Astrocyte (in vitro differentiated cells and primary cell): Measurements from ENCODE around the gene RCOR3. TPM values are rescaled to one million over a fixed set of nuclear protein-coding genes. Genes with fewer than 3 reads are reported as not detected.
"Not testable (repeated sequence)": the region's sequence is repeated elsewhere in the genome, so short reads cannot be mapped to it uniquely, and the experiment has no call there.

Experiments used
- DNase-seq: peaks from one replicate; pipeline ENCODE4 v3.0.0-alpha.2; 2010; ENCODE audit warnings: low read depth
- FAIRE-seq: peaks from 2 replicates; lab custom pipeline; 2011; peaks lifted over from hg19 to GRCh38; lab: Jason Lieb, UNC
- H2AFZ ChIP-seq: 2 replicates; pipeline ENCODE4 v1.6.0; 2012; ENCODE audit warnings: low read depth, low read length, inconsistent platforms
- H3K27ac ChIP-seq: 2 replicates; pipeline ENCODE4 v1.5.1; 2011; ENCODE audit warnings: low read depth, low read length, inconsistent platforms
- H3K27me3 ChIP-seq: 2 replicates; pipeline ENCODE4 v1.6.0; 2011; ENCODE audit warnings: low read length, inconsistent platforms; ENCODE audit not compliant: insufficient read depth
- H3K36me3 ChIP-seq: 2 replicates; pipeline ENCODE4 v1.5.1; 2011; ENCODE audit warnings: low read length, inconsistent platforms; ENCODE audit not compliant: insufficient read depth
- H3K4me1 ChIP-seq: 2 replicates; pipeline ENCODE4 v1.5.1; 2011; ENCODE audit warnings: low read length, inconsistent platforms; ENCODE audit not compliant: insufficient read depth
- H3K4me2 ChIP-seq: 2 replicates; pipeline ENCODE4 v1.6.0; 2012; ENCODE audit warnings: low read length, inconsistent platforms
- H3K4me3 ChIP-seq: 2 replicates; pipeline ENCODE4 v1.5.1; 2011; ENCODE audit warnings: low read depth, mild to moderate bottlenecking, low read length, inconsistent platforms; ENCODE audit not compliant: insufficient read depth
- H3K79me2 ChIP-seq: 2 replicates; pipeline ENCODE4 v1.6.0; 2012; ENCODE audit warnings: mild to moderate bottlenecking, low read length, inconsistent platforms; ENCODE audit not compliant: insufficient read depth
- H3K9ac ChIP-seq: 2 replicates; pipeline ENCODE4 v1.6.0; 2012; ENCODE audit warnings: mild to moderate bottlenecking, low read length, inconsistent platforms
- H3K9me3 ChIP-seq: 2 replicates; pipeline ENCODE4 v1.5.1; 2012; ENCODE audit warnings: low read depth, mild to moderate bottlenecking, low read length, inconsistent platforms; ENCODE audit not compliant: insufficient read depth
- H4K20me1 ChIP-seq: 2 replicates; pipeline ENCODE4 v1.6.0; 2012; ENCODE audit warnings: low read length, inconsistent platforms; ENCODE audit not compliant: insufficient read depth
- H3K27ac Mint-ChIP-seq: one replicate; pipeline ENCODE4 v1.8.0; 2021; ENCODE audit warnings: mild to moderate bottlenecking, mixed read lengths; ENCODE audit not compliant: unreplicated experiment
- H3K27me3 Mint-ChIP-seq: one replicate; pipeline ENCODE4 v1.8.0; 2021; ENCODE audit warnings: low read depth, mixed read lengths; ENCODE audit not compliant: unreplicated experiment
- H3K36me3 Mint-ChIP-seq: one replicate; pipeline ENCODE4 v1.8.0; 2021; ENCODE audit warnings: low read depth, mixed read lengths; ENCODE audit not compliant: unreplicated experiment
- H3K4me1 Mint-ChIP-seq: one replicate; pipeline ENCODE4 v1.8.0; 2021; ENCODE audit warnings: low read depth, mixed read lengths; ENCODE audit not compliant: unreplicated experiment
- H3K4me3 Mint-ChIP-seq: one replicate; pipeline ENCODE4 v1.8.0; 2021; ENCODE audit warnings: mild to moderate bottlenecking, moderate library complexity, mixed read lengths; ENCODE audit not compliant: unreplicated experiment
- H3K9me3 Mint-ChIP-seq: one replicate; pipeline ENCODE4 v1.8.0; 2021; ENCODE audit warnings: mild to moderate bottlenecking, mixed read lengths; ENCODE audit not compliant: unreplicated experiment
- EZH2 ChIP-seq: IDR thresholded peaks from 2 replicates; pipeline ENCODE4 v1.6.1; 2012; ENCODE audit warnings: mild to moderate bottlenecking, low read length, inconsistent platforms; ENCODE audit not compliant: insufficient read depth
- total RNA-seq: library from RNA; stranded (reverse); gene quantifications from 2 replicates; pipeline ENCODE4 v1.2.1, GENCODE V29; 2021
- TF ChIP-seq, protein P1 (sequence below): IDR thresholded peaks from 2 replicates; pipeline ENCODE4 v1.5.1; 2011; ENCODE audit warnings: low read depth, mild to moderate bottlenecking, inconsistent platforms, low read length, moderate library complexity; ENCODE audit not compliant: insufficient read depth

RCOR3 gene
- total RNA-seq, 1 donor from 2014 or later: 68.2 TPM

DNA sequence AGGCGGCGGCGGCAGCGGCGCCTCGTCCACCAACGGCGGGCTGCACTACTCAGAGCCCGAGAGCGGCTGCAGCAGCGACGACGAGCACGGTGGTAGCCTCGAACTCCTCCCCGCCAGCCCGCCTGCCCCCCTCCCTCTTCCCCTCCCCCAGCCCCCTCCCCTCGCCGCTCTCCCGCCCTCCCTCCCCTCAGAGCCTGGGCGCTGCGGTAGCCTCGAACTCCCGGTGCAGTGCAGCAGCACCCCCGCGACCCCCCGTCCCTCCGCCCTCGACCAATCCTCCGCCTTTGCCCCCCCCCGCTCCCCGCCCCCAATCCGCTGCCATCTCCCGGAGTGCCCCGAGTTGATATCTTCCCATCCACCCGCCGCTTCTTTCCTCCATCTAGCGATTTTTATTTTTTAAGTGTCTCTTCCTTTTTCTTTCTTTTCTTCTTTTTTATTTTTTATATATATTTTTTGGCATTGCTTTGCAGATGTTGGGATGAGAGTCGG is 516 bp downstream of the RCOR3 start:
- H3K4me1 ChIP-seq: peaks cover 11% of the 10 kb centered on the region
- peak overlapping the region; percentile 98 for H3K4me3 Mint-ChIP-seq
- H3K27ac ChIP-seq: peak overlapping the region; percentile 97
- peak overlapping the region; percentile 90 for H2AFZ ChIP-seq
- DNase-seq (no peak), FAIRE-seq (no peak)
- no peak overlapping the region for H3K27ac Mint-ChIP-seq
- H4K20me1 ChIP-seq: peaks cover 5% of the 10 kb centered on the region
- H3K27me3 Mint-ChIP-seq: no peaks in the 10 kb centered on the region
- no peaks in the 10 kb centered on the region for H3K36me3 ChIP-seq
- peaks cover 4% of the 10 kb centered on the region for H3K36me3 Mint-ChIP-seq
- H3K27me3 ChIP-seq: no peaks in the 10 kb centered on the region
- TF ChIP-seq, protein P1, sequence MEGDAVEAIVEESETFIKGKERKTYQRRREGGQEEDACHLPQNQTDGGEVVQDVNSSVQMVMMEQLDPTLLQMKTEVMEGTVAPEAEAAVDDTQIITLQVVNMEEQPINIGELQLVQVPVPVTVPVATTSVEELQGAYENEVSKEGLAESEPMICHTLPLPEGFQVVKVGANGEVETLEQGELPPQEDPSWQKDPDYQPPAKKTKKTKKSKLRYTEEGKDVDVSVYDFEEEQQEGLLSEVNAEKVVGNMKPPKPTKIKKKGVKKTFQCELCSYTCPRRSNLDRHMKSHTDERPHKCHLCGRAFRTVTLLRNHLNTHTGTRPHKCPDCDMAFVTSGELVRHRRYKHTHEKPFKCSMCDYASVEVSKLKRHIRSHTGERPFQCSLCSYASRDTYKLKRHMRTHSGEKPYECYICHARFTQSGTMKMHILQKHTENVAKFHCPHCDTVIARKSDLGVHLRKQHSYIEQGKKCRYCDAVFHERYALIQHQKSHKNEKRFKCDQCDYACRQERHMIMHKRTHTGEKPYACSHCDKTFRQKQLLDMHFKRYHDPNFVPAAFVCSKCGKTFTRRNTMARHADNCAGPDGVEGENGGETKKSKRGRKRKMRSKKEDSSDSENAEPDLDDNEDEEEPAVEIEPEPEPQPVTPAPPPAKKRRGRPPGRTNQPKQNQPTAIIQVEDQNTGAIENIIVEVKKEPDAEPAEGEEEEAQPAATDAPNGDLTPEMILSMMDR: no peak
- no peak for TF ChIP-seq EZH2
- H3K9ac ChIP-seq: peak overlapping the region; percentile 94
- H3K9me3 Mint-ChIP-seq: no peaks in the 10 kb centered on the region
- no peaks in the 10 kb centered on the region for H3K9me3 ChIP-seq
- peaks cover 33% of the 10 kb centered on the region for H3K79me2 ChIP-seq
- peak overlapping the region; percentile 85 for H3K4me3 ChIP-seq
- H3K4me2 ChIP-seq: peak overlapping the region; percentile 86
- H3K4me1 Mint-ChIP-seq: peaks cover 13% of the 10 kb centered on the region

DNA sequence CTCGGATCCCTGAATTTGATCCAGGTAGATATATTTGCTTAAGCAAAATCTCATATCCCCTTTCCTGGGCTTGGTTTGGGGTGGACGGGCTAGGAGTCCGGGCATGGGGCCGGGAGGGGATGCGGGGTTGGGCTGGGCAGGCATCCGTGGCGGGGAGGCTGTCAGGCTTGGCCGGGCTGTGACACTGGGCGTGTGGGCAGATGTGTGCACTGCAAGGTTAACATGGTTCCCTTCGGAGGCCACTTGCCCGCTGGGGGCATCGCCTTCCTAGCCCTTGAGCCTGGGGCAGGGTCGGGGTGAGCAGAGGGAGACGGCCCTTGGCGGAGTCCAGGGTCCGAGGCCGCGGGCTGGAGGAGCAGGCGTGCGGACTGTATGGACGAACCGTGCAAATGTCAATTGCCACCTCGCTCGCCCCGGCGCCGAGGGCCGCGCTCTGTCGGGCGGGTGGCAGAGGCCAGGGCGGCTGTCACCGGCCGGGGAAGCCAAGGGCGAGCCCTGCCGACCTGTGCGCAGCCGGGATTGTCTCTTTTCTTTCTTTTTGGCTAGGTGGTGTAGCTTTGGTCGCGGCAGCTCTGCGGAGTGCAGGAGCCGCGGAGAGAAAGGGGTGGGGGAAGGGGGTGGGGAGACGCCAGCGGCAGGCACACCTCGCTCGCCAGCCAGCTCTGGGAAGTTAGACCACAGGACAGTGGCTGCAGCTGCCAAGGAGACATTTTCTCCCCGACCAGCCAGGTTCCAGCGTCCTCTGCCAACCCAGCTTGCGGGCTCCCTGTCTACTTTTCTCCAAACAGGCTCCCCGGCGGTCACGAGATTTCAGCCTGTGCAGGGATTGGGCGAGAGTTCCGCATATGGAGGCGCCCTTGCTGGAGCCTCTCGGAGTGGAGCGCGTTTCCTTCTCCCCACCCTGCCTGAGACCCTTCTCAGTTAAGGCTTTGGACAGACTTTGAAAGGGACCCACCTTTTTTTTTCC is 1.3 kb downstream of the RCOR3 start:
- Mint-ChIP-seq H3K27me3 (no peaks in the 10 kb centered on the region), H3K27ac (peak overlapping the region; percentile 94), H3K9me3 (no peaks in the 10 kb centered on the region), H3K4me1 (peaks cover 13% of the 10 kb centered on the region), H3K4me3 (peak overlapping the region; percentile 98), H3K36me3 (peaks cover 4% of the 10 kb centered on the region)
- DNase-seq (peak; percentile 70), FAIRE-seq (no peak)
- peaks cover 36% of the 10 kb centered on the region for H3K79me2 ChIP-seq
- H2AFZ ChIP-seq: peak overlapping the region; percentile 60
- H3K27me3 ChIP-seq: no peaks in the 10 kb centered on the region
- H4K20me1 ChIP-seq: peaks cover 5% of the 10 kb centered on the region
- H3K27ac ChIP-seq: peak overlapping the region; percentile 15
- H3K9me3 ChIP-seq: no peaks in the 10 kb centered on the region
- H3K4me3 ChIP-seq: peak overlapping the region; percentile 85
- peak overlapping the region; percentile 86 for H3K4me2 ChIP-seq
- TF ChIP-seq, protein P1: no peak
- TF ChIP-seq EZH2: no peak
- H3K4me1 ChIP-seq: peaks cover 11% of the 10 kb centered on the region
- H3K36me3 ChIP-seq: no peaks in the 10 kb centered on the region
- H3K9ac ChIP-seq: peak overlapping the region; percentile 84

DNA sequence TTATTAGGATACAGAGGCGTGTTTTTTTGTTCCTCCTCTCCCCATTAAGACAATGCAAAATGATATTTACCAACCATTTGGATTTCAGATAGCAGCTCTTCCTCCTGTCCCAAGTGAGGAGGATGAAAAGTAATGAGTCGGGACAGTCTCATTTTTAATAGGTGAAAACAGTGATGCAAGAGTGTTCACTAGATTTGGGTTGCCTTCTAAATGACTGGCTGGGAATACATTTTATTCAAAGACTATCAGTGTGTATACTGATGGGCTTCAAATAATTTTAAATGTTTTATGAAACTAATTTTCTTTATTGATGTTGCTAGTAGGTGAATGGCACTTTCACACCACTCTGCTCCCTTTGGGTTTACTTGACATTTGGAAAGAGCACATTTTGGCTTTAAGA is 2.1 kb downstream of the RCOR3 start:
- Histone ChIP-seq H3K27ac (peak overlapping the region; percentile 15), H3K4me2 (peak overlapping the region; percentile 86), H3K9ac (peak overlapping the region; percentile 84), H3K27me3 (no peaks in the 10 kb centered on the region), H3K36me3 (no peaks in the 10 kb centered on the region), H3K9me3 (no peaks in the 10 kb centered on the region), H3K79me2 (peaks cover 39% of the 10 kb centered on the region), H4K20me1 (peaks cover 8% of the 10 kb centered on the region), H3K4me1 (peaks cover 11% of the 10 kb centered on the region), H2AFZ (peak overlapping the region; percentile 60), H3K4me3 (peak overlapping the region; percentile 85)
- DNase-seq: no peak
- Mint-ChIP-seq H3K27me3 (no peaks in the 10 kb centered on the region), H3K27ac (peak overlapping the region; percentile 94), H3K36me3 (peaks cover 4% of the 10 kb centered on the region), H3K4me1 (peaks cover 13% of the 10 kb centered on the region), H3K9me3 (no peaks in the 10 kb centered on the region), H3K4me3 (peak overlapping the region; percentile 98)
- TF ChIP-seq, protein P1: no peak
- no peak for TF ChIP-seq EZH2
- no peak for FAIRE-seq

DNA sequence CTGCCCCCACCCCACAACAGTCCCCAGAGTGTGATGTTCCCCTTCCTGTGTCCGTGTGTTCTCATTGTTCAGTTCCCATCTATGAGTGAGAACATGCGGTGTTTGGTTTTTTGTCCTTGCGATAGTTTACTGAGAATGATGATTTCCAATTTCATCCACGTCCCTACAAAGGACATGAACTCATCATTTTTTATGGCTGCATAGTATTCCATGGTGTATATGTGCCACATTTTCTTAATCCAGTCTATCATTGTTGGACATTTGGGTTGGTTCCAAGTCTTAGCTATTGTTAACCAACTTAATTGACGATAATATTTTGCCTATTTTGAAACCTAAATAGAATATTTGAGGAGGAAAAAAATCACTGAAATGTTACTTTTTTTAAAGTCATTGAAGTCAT is 3.9 kb downstream of the RCOR3 start:
- not testable (repeated sequence) for H4K20me1 ChIP-seq, H3K27me3 Mint-ChIP-seq, H3K4me1 Mint-ChIP-seq, H3K4me3 Mint-ChIP-seq, H3K4me3 ChIP-seq, H3K9me3 Mint-ChIP-seq, FAIRE-seq, H3K27ac Mint-ChIP-seq, H2AFZ ChIP-seq, H3K36me3 ChIP-seq, H3K9me3 ChIP-seq, H3K36me3 Mint-ChIP-seq, H3K4me1 ChIP-seq, DNase-seq, H3K27ac ChIP-seq, H3K4me2 ChIP-seq, H3K9ac ChIP-seq, H3K27me3 ChIP-seq
- H3K79me2 ChIP-seq: peaks cover 39% of the 10 kb centered on the region
